GM21360 (cell line): ENCODE results near the gene TENM4.

ENCODE experiments used
- ATAC-seq: cut with Tn5 transposase; IDR thresholded peaks from one replicate; pipeline ENCODE4 v1.9.1; 2021; ENCODE audit warnings: mild to moderate bottlenecking, moderate library complexity; ENCODE audit not compliant: unreplicated experiment

TENM4 gene

GRCh38 chr11:79421820-79422219 lies 19.0 kb downstream of the TENM4 start:
- no peak for ATAC-seq

GRCh38 chr11:79419120-79419519 lies 21.7 kb downstream of the TENM4 start:
- no peak for ATAC-seq

- no peak for ATAC-seq
Measured at GRCh38 chr11:79418241-79418640, 22.6 kb downstream of the TENM4 start.

- ATAC-seq: no peak
Measured at GRCh38 chr11:79417069-79417920, 23.5 kb downstream of the TENM4 start.

GRCh38 chr11:79415912-79416311 lies 24.9 kb downstream of the TENM4 start:
- ATAC-seq: no peak

- ATAC-seq: no peak
Measured at GRCh38 chr11:79415411-79415810, 25.4 kb downstream of the TENM4 start.

GRCh38 chr11:79414644-79415317 lies 26.0 kb downstream of the TENM4 start:
- ATAC-seq: no peak

GRCh38 chr11:79414041-79414440 lies 26.8 kb downstream of the TENM4 start:
- no peak for ATAC-seq

- ATAC-seq: no peak
Measured at GRCh38 chr11:79413268-79413667, 27.6 kb downstream of the TENM4 start.

GRCh38 chr11:79412761-79413160 lies 28.1 kb downstream of the TENM4 start:
- ATAC-seq: no peak

- no peak for ATAC-seq
Measured at GRCh38 chr11:79409330-79409729, 31.5 kb downstream of the TENM4 start.

- ATAC-seq: peak; percentile 96
Measured at GRCh38 chr11:79406376-79406775, 34.5 kb downstream of the TENM4 start.

- ATAC-seq: no peak
Measured at GRCh38 chr11:79404806-79405205, 36.0 kb downstream of the TENM4 start.

GRCh38 chr11:79404325-79404724 lies 36.5 kb downstream of the TENM4 start:
- ATAC-seq: no peak

GRCh38 chr11:79403839-79404238 lies 37.0 kb downstream of the TENM4 start:
- ATAC-seq: no peak

- ATAC-seq: no peak
Measured at GRCh38 chr11:79402912-79403311, 37.9 kb downstream of the TENM4 start.

GRCh38 chr11:79400717-79401330 lies 40.0 kb downstream of the TENM4 start:
- no peak for ATAC-seq

- ATAC-seq: no peak
Measured at GRCh38 chr11:79400206-79400605, 40.6 kb downstream of the TENM4 start.

- no peak for ATAC-seq
Measured at GRCh38 chr11:79397252-79397651, 43.6 kb downstream of the TENM4 start.

GRCh38 chr11:79396674-79397073 lies 44.2 kb downstream of the TENM4 start:
- ATAC-seq: no peak

GRCh38 chr11:79396001-79396400 lies 44.8 kb downstream of the TENM4 start:
- ATAC-seq: no peak
